HEK293 (cell line): ENCODE measurements around the gene RIC8B.

Experiments used
- CTCF ChIP-seq: fragments of 450-650 bp; formaldehyde crosslinking; IDR thresholded peaks from 2 replicates; pipeline ENCODE4 v1.5.1; 2016; ENCODE audit warnings: missing biosample characterization, missing genetic modification characterization
- GLIS1 ChIP-seq: fragments of 450-650 bp; formaldehyde crosslinking; IDR thresholded peaks from 2 replicates; pipeline ENCODE4 v1.5.1; 2016; ENCODE audit warnings: missing biosample characterization, missing genetic modification characterization
- HOXA7 ChIP-seq: sonication (generic); formaldehyde crosslinking; IDR thresholded peaks from 2 replicates; pipeline ENCODE4 v1.8.1; 2022; ENCODE audit warnings: missing genetic modification reagents, borderline replicate concordance
- KLF16 ChIP-seq: fragments of 450-650 bp; formaldehyde crosslinking; IDR thresholded peaks from 2 replicates; pipeline ENCODE4 v1.5.1; 2017; ENCODE audit warnings: missing biosample characterization, missing genetic modification characterization
- PBX3 ChIP-seq: sonication (generic); formaldehyde crosslinking; IDR thresholded peaks from 2 replicates; pipeline ENCODE4 v1.8.1; 2022; ENCODE audit warnings: mild to moderate bottlenecking, moderate library complexity, missing genetic modification reagents
- ZBTB44 ChIP-seq: fragments of 450-650 bp; IDR thresholded peaks from 2 replicates; pipeline ENCODE4 v1.5.1; 2018; ENCODE audit warnings: missing biosample characterization, mild to moderate bottlenecking, missing genetic modification characterization
- ZBTB48 ChIP-seq: fragments of 450-650 bp; formaldehyde crosslinking; IDR thresholded peaks from 2 replicates; pipeline ENCODE4 v1.5.1; 2016; ENCODE audit warnings: missing biosample characterization, missing genetic modification characterization
- ZNF140 ChIP-seq: fragments of 450-650 bp; formaldehyde crosslinking; IDR thresholded peaks from 2 replicates; pipeline ENCODE4 v1.5.1; 2016; ENCODE audit warnings: missing biosample characterization, missing genetic modification characterization
- ZNF24 ChIP-seq: fragments of 450-650 bp; formaldehyde crosslinking; IDR thresholded peaks from 2 replicates; pipeline ENCODE4 v1.5.1; 2016; ENCODE audit warnings: missing biosample characterization, missing genetic modification characterization
- ZNF280D ChIP-seq: fragments of 450-650 bp; formaldehyde crosslinking; IDR thresholded peaks from 2 replicates; pipeline ENCODE4 v1.5.1; 2016; ENCODE audit warnings: missing biosample characterization, missing genetic modification characterization
- ZNF292 ChIP-seq: fragments of 450-650 bp; formaldehyde crosslinking; IDR thresholded peaks from 2 replicates; pipeline ENCODE4 v1.5.1; 2016; ENCODE audit warnings: low read depth, missing biosample characterization, missing genetic modification characterization, borderline replicate concordance
- ZNF350 ChIP-seq: fragments of 450-650 bp; formaldehyde crosslinking; IDR thresholded peaks from 2 replicates; pipeline ENCODE4 v1.5.0; 2017; ENCODE audit warnings: missing biosample characterization, mild to moderate bottlenecking, missing genetic modification characterization
- ZNF654 ChIP-seq: fragments of 450-650 bp; formaldehyde crosslinking; IDR thresholded peaks from 2 replicates; pipeline ENCODE4 v1.5.1; 2016; ENCODE audit warnings: low read depth, missing biosample characterization, missing genetic modification characterization
- ZNF76 ChIP-seq: fragments of 450-650 bp; formaldehyde crosslinking; IDR thresholded peaks from 2 replicates; pipeline ENCODE4; 2016; ENCODE audit warnings: low read depth, missing biosample characterization, missing genetic modification characterization, borderline replicate concordance

- no peak for TF ChIP-seq GLIS1
- TF ChIP-seq CTCF (tag by site-specific recombination), result no peak
- no peak for TF ChIP-seq ZNF280D (tag by site-specific recombination)
- TF ChIP-seq PBX3 (CRISPR knock-in tag), result no peak
- TF ChIP-seq ZNF654 (tag by site-specific recombination), result no peak
- no peak for TF ChIP-seq HOXA7 (CRISPR knock-in tag)
- TF ChIP-seq ZNF292, result no peak
- no peak for TF ChIP-seq ZNF350
- no peak for TF ChIP-seq ZBTB44 (tag by site-specific recombination)
- no peak for TF ChIP-seq KLF16 (tag by site-specific recombination)
- no peak for TF ChIP-seq ZNF76 (tag by site-specific recombination)
- no peak for TF ChIP-seq ZNF24 (tag by site-specific recombination)
- no peak for TF ChIP-seq ZBTB48 (tag by site-specific recombination)
- no peak for TF ChIP-seq ZNF140
These were observed 41.3 kb downstream of the RIC8B start for GRCh38 chr12:106815741-106816140.
